Kidney (tissue), 14 donors: ENCODE results near the gene CCND1. TPM values are rescaled to one million over a fixed set of nuclear protein-coding genes. Genes with fewer than 3 reads are reported as not detected.

ENCODE experiments used
- DNase-seq, 5 donors: peaks; one replicate each; pipeline ENCODE4 v3.0.0-alpha.2; 2013 to 2020
- FAIRE-seq: peaks from 2 replicates; lab custom pipeline; 2012; peaks lifted over from hg19 to GRCh38; lab: Jason Lieb, UNC
- H3K27ac ChIP-seq, 2 donors: one replicate each; pipeline ENCODE4 v1.7.0; 2013; ENCODE audit warnings: low read depth in 2 of 2, low read length in 2 of 2, inconsistent platforms in 1 of 2
- H3K27me3 ChIP-seq: one replicate; pipeline ENCODE4 v1.7.1; 2013; ENCODE audit warnings: low read length, inconsistent platforms; ENCODE audit not compliant: control insufficient read depth, insufficient read depth
- H3K36me3 ChIP-seq, 3 donors: one replicate each; pipeline versions ENCODE4 v1.7.0 to v1.7.1; 2013; ENCODE audit warnings: low read length in 3 of 3, control low read depth in 1 of 3, inconsistent platforms in 1 of 3; ENCODE audit not compliant: insufficient read depth in 3 of 3, control insufficient read depth in 2 of 3
- H3K4me1 ChIP-seq, 3 donors: one replicate each; pipeline versions ENCODE4 v1.7.0 to v1.7.1; 2013; ENCODE audit warnings: low read length in 3 of 3, inconsistent platforms in 1 of 3, low read depth in 1 of 3; ENCODE audit not compliant: control insufficient read depth in 2 of 3, insufficient read depth in 2 of 3
- H3K4me3 ChIP-seq, 3 donors: one replicate each; pipeline versions ENCODE4 v1.7.0 to v1.8.1; 2013; ENCODE audit warnings: low read length in 3 of 3, control low read depth in 1 of 3, inconsistent platforms in 1 of 3
- H3K9ac ChIP-seq, 3 donors: one replicate each; pipeline versions ENCODE4 v1.7.0 to v1.7.1; 2013; ENCODE audit warnings: low read length in 3 of 3, control low read depth in 1 of 3, inconsistent platforms in 1 of 3
- H3K9me3 ChIP-seq, 3 donors: one replicate each; pipeline versions ENCODE4 v1.7.0 to v1.7.1; 2013; ENCODE audit warnings: low read length in 3 of 3, control low read depth in 1 of 3, inconsistent platforms in 1 of 3; ENCODE audit not compliant: control insufficient read depth in 2 of 3, insufficient read depth in 1 of 3
- CTCF ChIP-seq: IDR thresholded peaks from 3 replicates; pipeline ENCODE4 v1.5.1; 2012; ENCODE audit warnings: mild to moderate bottlenecking, moderate library complexity, borderline replicate concordance; ENCODE audit not compliant: insufficient read depth; ENCODE audit errors: extremely low read depth
- intact Hi-C: fragments of 100-400 bp; cut with DNase I; formaldehyde crosslinking; loops from one replicate; pipeline ENCODE4 v1.11.1; 2022
- polyA plus RNA-seq: library from polyadenylated mRNA; stranded (reverse); fragments of 350-450 nt; fragmentation: Illumina TruSeq; extraction: RNeasy Lipid Tissue Mini Kit (QIAGEN cat#74804); gene quantifications from one replicate; pipeline ENCODE4 v1.2.3, GENCODE V29; 2014; ENCODE audit warnings: low read depth, low replicate concordance; ENCODE audit not compliant: insufficient read depth
- total RNA-seq: library from RNA; stranded (reverse); fragmentation: NEBNext Ultra II Directional; extraction: Animal tissue kit (Norgen Biotek cat#: 25700); gene quantifications from one replicate; pipeline ENCODE4 v1.2.1, GENCODE V29; 2021
- donor health status: control.
- donor health status: control.
- donor health status: control.
- donor health status: control.
- donor health status: control.
- donor health status: DM: yes; HTN: yes; CAD: no.
- donor health status: Normal renal cell carcinoma (clear cell type).

CCND1 gene
- total and polyA plus RNA-seq, 2 donors from 2014 or later = 37.6 to 142 TPM

- peak in 2 of 5 donors; percentile 71 to 80 for DNase-seq
- intact Hi-C loops = loop anchor here (5.0 kb wide), 1 partner anchor 353 kb away; no protein-coding TSS in a partner anchor
- TF ChIP-seq CTCF = no peak
- FAIRE-seq = no peak
- peaks cover 0 to 6% (median 0%) of the 10 kb centered on the region in 3 donors for H3K36me3 ChIP-seq
- H3K4me1 ChIP-seq = peaks cover 0 to 27% (median 9%) of the 10 kb centered on the region in 3 donors
- no peaks in the 10 kb centered on the region for H3K9me3 ChIP-seq
- H3K27ac ChIP-seq = peak overlapping the region; percentile 23 to 43
- peak overlapping the region; percentile 34 to 66 (median 47) for H3K4me3 ChIP-seq
- H3K9ac ChIP-seq = peak overlapping the region in 1 of 3 donors; percentile 34
- no peaks in the 10 kb centered on the region for H3K27me3 ChIP-seq
These were observed 529 bp upstream of the CCND1 start for GRCh38 chr11:69640260-69640994.

GRCh38 chr11:69641681-69642548, 959 bp downstream of the CCND1 start:
- intact Hi-C loops = loop anchor here (5.0 kb wide), 1 partner anchor 355 kb away; no protein-coding TSS in a partner anchor
- peak overlapping the region; percentile 45 to 87 (median 67) for H3K4me3 ChIP-seq
- no peak for FAIRE-seq
- TF ChIP-seq CTCF = no peak
- DNase-seq = peak in 2 of 5 donors; percentile 67 to 78
- H3K27me3 ChIP-seq = no peaks in the 10 kb centered on the region
- H3K9me3 ChIP-seq = no peaks in the 10 kb centered on the region
- H3K4me1 ChIP-seq = peaks cover 0 to 19% (median 9%) of the 10 kb centered on the region in 3 donors
- peaks cover 0 to 13% (median 0%) of the 10 kb centered on the region in 3 donors for H3K36me3 ChIP-seq
- H3K27ac ChIP-seq = peak overlapping the region; percentile 65 to 85
- H3K9ac ChIP-seq = peak overlapping the region in 2 of 3 donors; percentile 55 to 75

- intact Hi-C loops = loop anchor here (5.0 kb wide), 1 partner anchor 355 kb away; no protein-coding TSS in a partner anchor
- no peaks in the 10 kb centered on the region for H3K9me3 ChIP-seq
- no peak for FAIRE-seq
- peak overlapping the region in 1 of 3 donors; percentile 75 for H3K9ac ChIP-seq
- DNase-seq = peak in 1 of 5 donors; percentile 80
- H3K4me3 ChIP-seq = peak overlapping the region in 2 of 3 donors; percentile 6 to 87
- H3K4me1 ChIP-seq = peaks cover 0 to 19% (median 9%) of the 10 kb centered on the region in 3 donors
- TF ChIP-seq CTCF = no peak
- peak overlapping the region; percentile 77 to 85 for H3K27ac ChIP-seq
- no peaks in the 10 kb centered on the region for H3K27me3 ChIP-seq
- H3K36me3 ChIP-seq = peaks cover 0 to 13% (median 0%) of the 10 kb centered on the region in 3 donors
These were observed 1.6 kb downstream of the CCND1 start for GRCh38 chr11:69642549-69642912.
